CD14-positive monocyte (primary cell): ENCODE results near the gene PIGV. TPM values are rescaled to one million over a fixed set of nuclear protein-coding genes. Genes with fewer than 3 reads are reported as not detected.

Experiments used
- DNase-seq, 3 donors: peaks; one replicate each; pipeline ENCODE4 v3.0.0-alpha.2; 2011 to 2022
- H2AFZ ChIP-seq: 2 replicates; pipeline ENCODE4 v1.6.0; 2012; ENCODE audit warnings: mild to moderate bottlenecking, low read depth, low read length, inconsistent platforms; ENCODE audit not compliant: insufficient read depth, poor library complexity, severe bottlenecking
- H3K27ac ChIP-seq, 2 donors: 1 replicate in 1 of 2; 2 replicates in 1 of 2; pipeline ENCODE4 v1.5.1; 2012 to 2013; ENCODE audit warnings: low read length in 2 of 2, control low read depth in 1 of 2, inconsistent platforms in 1 of 2, low read depth in 1 of 2, mild to moderate bottlenecking in 1 of 2
- H3K27me3 ChIP-seq, 2 donors: one replicate each; pipeline versions ENCODE4 v1.6.0 to v1.6.1; 2011 to 2013; ENCODE audit warnings: low read length in 2 of 2; ENCODE audit not compliant: control insufficient read depth in 2 of 2, insufficient read depth in 2 of 2
- H3K36me3 ChIP-seq, 2 donors: replicated peaks in 1 of 2; 1 replicate in 1 of 2; 2 replicates in 1 of 2; pipeline versions ENCODE4 v1.5.1 to v1.6.1; 2012 to 2013; ENCODE audit warnings: low read length in 2 of 2, control low read depth in 1 of 2, inconsistent platforms in 1 of 2, mild to moderate bottlenecking in 1 of 2; ENCODE audit not compliant: insufficient read depth in 2 of 2, control insufficient read depth in 1 of 2
- H3K4me1 ChIP-seq, 2 donors: 1 replicate in 1 of 2; 2 replicates in 1 of 2; pipeline versions ENCODE4 v1.5.1 to v1.6.1; 2012 to 2013; ENCODE audit warnings: low read length in 2 of 2, control low read depth in 1 of 2, inconsistent platforms in 1 of 2, mild to moderate bottlenecking in 1 of 2, moderate library complexity in 1 of 2; ENCODE audit not compliant: insufficient read depth in 2 of 2, control insufficient read depth in 1 of 2
- H3K4me2 ChIP-seq: replicated peaks from 2 replicates; pipeline ENCODE3; 2012; ENCODE audit warnings: low read length, moderate library complexity, mild to moderate bottlenecking; ENCODE audit not compliant: poor library complexity, severe bottlenecking; ENCODE audit errors: extremely low read depth
- H3K4me3 ChIP-seq, 3 experiments: fragments of 200-600 bp in 1 of 3; sonication (generic) in 1 of 3; replicated peaks in 1 of 3; 1 replicate in 2 of 3; 2 replicates in 1 of 3; pipeline ENCODE4 v1.5.1; 2011 to 2013; ENCODE audit warnings: low read length in 3 of 3, mild to moderate bottlenecking in 3 of 3, control low read depth in 2 of 3, low read depth in 2 of 3, inconsistent platforms in 1 of 3, moderate library complexity in 1 of 3
- H3K79me2 ChIP-seq: 2 replicates; pipeline ENCODE4 v1.6.0; 2012; ENCODE audit warnings: mild to moderate bottlenecking, control low read depth, inconsistent platforms, low read length, moderate library complexity; ENCODE audit not compliant: insufficient read depth
- H3K9ac ChIP-seq: 2 replicates; pipeline ENCODE4 v1.6.0; 2017; ENCODE audit warnings: low read length, mild to moderate bottlenecking; ENCODE audit not compliant: insufficient read depth, poor library complexity, severe bottlenecking
- H3K9me3 ChIP-seq, 2 donors: replicated peaks in 1 of 2; 1 replicate in 1 of 2; 2 replicates in 1 of 2; pipeline versions ENCODE4 v1.5.1 to v1.6.1; 2012 to 2013; ENCODE audit warnings: low read length in 2 of 2, control low read depth in 1 of 2; ENCODE audit not compliant: control insufficient read depth in 1 of 2, insufficient read depth in 1 of 2
- H4K20me1 ChIP-seq: 2 replicates; pipeline ENCODE4 v1.6.0; 2012; ENCODE audit warnings: mild to moderate bottlenecking, low read length, control low read depth, moderate library complexity; ENCODE audit not compliant: insufficient read depth
- H3K27ac Mint-ChIP-seq, 7 donors: one replicate each; pipeline ENCODE4 v1.8.0; 2020; ENCODE audit warnings: mild to moderate bottlenecking in 7 of 7, mixed read lengths in 7 of 7, moderate library complexity in 6 of 7, inconsistent platforms in 2 of 7
- H3K27me3 Mint-ChIP-seq, 3 donors: one replicate each; pipeline ENCODE4 v1.8.0; 2021 to 2022; ENCODE audit warnings: low read depth in 3 of 3, mild to moderate bottlenecking in 3 of 3, mixed read lengths in 3 of 3, moderate library complexity in 3 of 3, inconsistent platforms in 1 of 3
- H3K36me3 Mint-ChIP-seq, 2 donors: one replicate each; pipeline ENCODE4 v1.8.0; 2020; ENCODE audit warnings: mixed read lengths in 2 of 2, inconsistent platforms in 1 of 2, mild to moderate bottlenecking in 1 of 2
- H3K4me1 Mint-ChIP-seq: one replicate; pipeline ENCODE4 v1.8.0; 2020; ENCODE audit warnings: mild to moderate bottlenecking, mixed read lengths
- H3K4me3 Mint-ChIP-seq, 2 donors: one replicate each; pipeline ENCODE4 v1.8.0; 2020; ENCODE audit warnings: mild to moderate bottlenecking in 2 of 2, mixed read lengths in 2 of 2, moderate library complexity in 1 of 2
- H3K9me3 Mint-ChIP-seq, 7 donors: one replicate each; pipeline ENCODE4 v1.8.0; 2020 to 2022; ENCODE audit warnings: mixed read lengths in 7 of 7, mild to moderate bottlenecking in 6 of 7, moderate library complexity in 6 of 7, inconsistent platforms in 2 of 7
- CTCF ChIP-seq: fragments of 200-600 bp; IDR thresholded peaks from one replicate; pipeline ENCODE4 v1.8.0; 2022; ENCODE audit warnings: antibody characterized with exemption, mild to moderate bottlenecking
- WGBS: methylation state at CpG from one replicate; pipeline ENCODE4 v1.1.5; 2013; ENCODE audit warnings: missing lambda C conversion rate; ENCODE audit not compliant: insufficient coverage; 5-methylcytosine and 5-hydroxymethylcytosine counted together
- intact Hi-C, 2 donors: fragments of 100-400 bp; cut with micrococcal nuclease; formaldehyde crosslinking; loops; one replicate each; pipeline versions ENCODE4 v1.15.0 to v1.15.1; 2023
- polyA plus RNA-seq, 3 donors: library from polyadenylated mRNA; depleted of rRNA in 1 of 3; unstranded in 2 of 3; stranded (reverse) in 1 of 3; fragments of 300-500 nt in 2 of 3; fragments of >200 nt in 1 of 3; fragmentation: Illumina TruSeq in 2 of 3; gene quantifications; 1 replicate in 2 of 3; 2 replicates in 1 of 3; pipeline ENCODE4 v1.2.3, GENCODE V29; 2012 to 2021

PIGV gene
- polyA plus RNA-seq, 3 donors = 5.7 to 9.5 (median 8.3) TPM

GRCh38 chr1:26814893-26815292 lies 27.1 kb downstream of the PIGV start:
- no peak for TF ChIP-seq CTCF
- Histone ChIP-seq H3K79me2 (no peaks in the 10 kb centered on the region), H3K27me3 (no peaks in the 10 kb centered on the region), H3K4me3 (no peak overlapping the region), H3K4me2 (peak overlapping the region; percentile 3), H2AFZ (no peak overlapping the region), H3K9me3 (no peaks in the 10 kb centered on the region), H3K9ac (no peak overlapping the region), H4K20me1 (no peaks in the 10 kb centered on the region), H3K4me1 (peaks cover 33 to 50% of the 10 kb centered on the region in 2 donors), H3K27ac (no peak overlapping the region), H3K36me3 (no peaks in the 10 kb centered on the region)
- Mint-ChIP-seq H3K27ac (peak overlapping the region in 2 of 7 donors; percentile 38 to 46), H3K9me3 (peaks cover 0 to 4% (median 1%) of the 10 kb centered on the region in 7 donors), H3K4me1 (peaks cover 41% of the 10 kb centered on the region), H3K27me3 (peaks cover 2 to 4% (median 3%) of the 10 kb centered on the region in 3 donors), H3K4me3 (no peak overlapping the region), H3K36me3 (no peaks in the 10 kb centered on the region)
- WGBS = 93% methylated on average over 2 of the region's 3 CpGs
- intact Hi-C loops = loop anchor here in 1 of 2 donors (5.0 kb wide), 1 partner anchor 62 kb away; no protein-coding TSS in a partner anchor
- DNase-seq = no peak

GRCh38 chr1:26820784-26821269 lies 33.1 kb downstream of the PIGV start:
- H3K9me3 ChIP-seq = no peaks in the 10 kb centered on the region
- Mint-ChIP-seq H3K36me3 (no peaks in the 10 kb centered on the region), H3K4me1 (peaks cover 35% of the 10 kb centered on the region), H3K9me3 (peaks cover 0 to 2% (median 1%) of the 10 kb centered on the region in 7 donors), H3K27me3 (peaks cover 2 to 5% (median 4%) of the 10 kb centered on the region in 3 donors), H3K27ac (peak overlapping the region; percentile 73 to 94 (median 91)), H3K4me3 (peak overlapping the region; percentile 68 to 85)
- 0% methylated on average over 1 of the region's 4 CpGs for WGBS
- no peak overlapping the region for H3K9ac ChIP-seq
- intact Hi-C loops = no loop called here
- H3K79me2 ChIP-seq = no peaks in the 10 kb centered on the region
- no peaks in the 10 kb centered on the region for H3K27me3 ChIP-seq
- H4K20me1 ChIP-seq = no peaks in the 10 kb centered on the region
- DNase-seq = peak; percentile 69 to 82 (median 80)
- H3K27ac ChIP-seq = peak overlapping the region; percentile 7 to 59
- peaks cover 26 to 38% of the 10 kb centered on the region in 2 donors for H3K4me1 ChIP-seq
- peak overlapping the region; percentile 10 to 66 (median 42) for H3K4me3 ChIP-seq
- peak overlapping the region; percentile 32 for H2AFZ ChIP-seq
- H3K36me3 ChIP-seq = no peaks in the 10 kb centered on the region
- TF ChIP-seq CTCF = peak; percentile 68
- H3K4me2 ChIP-seq = peak overlapping the region; percentile 74
